ENCODE measurements around the gene ACOD1.
A peak's percentile ranks its signal among the peaks of the same experiment; 100 is the strongest.

Gene ACOD1

GRCh38 chr13:76992548-76993001 is 44.3 kb downstream of the ACOD1 start:
- peak in 1 of 4 experiments; percentile 4 for DNase-seq

DNA sequence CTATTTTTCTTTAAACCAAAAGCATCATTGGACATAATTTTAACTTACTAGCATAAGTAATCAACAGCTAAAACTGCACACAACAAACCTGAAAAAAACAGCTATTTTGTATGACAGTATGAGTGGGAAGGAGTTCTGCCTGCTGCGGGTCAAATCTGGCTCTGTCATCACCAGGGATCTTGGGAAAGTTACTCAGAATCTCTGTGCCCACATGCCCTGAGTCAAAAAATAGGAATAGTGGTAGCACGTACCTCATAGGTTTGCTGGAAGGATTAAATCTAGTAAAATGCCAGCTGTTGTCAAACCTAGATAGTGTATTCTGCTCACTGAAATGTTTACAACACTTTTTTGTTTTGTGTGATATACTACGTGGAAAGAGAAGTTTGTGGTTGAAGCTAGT is 44.7 kb downstream of the ACOD1 start:
- DNase-seq = no peak

- DNase-seq = no peak
These were observed 45.2 kb downstream of the ACOD1 start for GRCh38 chr13:76993473-76993872.

DNA sequence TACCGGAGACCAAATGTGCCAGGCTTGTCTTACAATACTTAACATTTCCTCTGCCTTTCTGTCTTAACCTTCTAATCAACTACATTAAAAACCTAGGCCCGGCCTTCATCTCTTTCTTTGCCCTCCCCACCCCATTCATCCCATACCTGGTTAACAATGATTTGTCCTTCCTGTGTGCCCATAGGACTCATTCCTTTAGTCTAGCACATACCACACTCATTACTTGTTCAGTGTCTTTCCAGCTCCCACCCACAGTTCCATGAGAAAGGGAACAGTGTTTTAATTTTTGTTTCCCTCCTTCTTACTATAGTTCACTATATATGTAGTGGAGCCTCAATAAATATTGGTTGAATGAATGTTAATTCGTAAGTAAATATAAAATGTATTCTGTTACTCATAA is 46.0 kb downstream of the ACOD1 start:
- DNase-seq = no peak

DNA sequence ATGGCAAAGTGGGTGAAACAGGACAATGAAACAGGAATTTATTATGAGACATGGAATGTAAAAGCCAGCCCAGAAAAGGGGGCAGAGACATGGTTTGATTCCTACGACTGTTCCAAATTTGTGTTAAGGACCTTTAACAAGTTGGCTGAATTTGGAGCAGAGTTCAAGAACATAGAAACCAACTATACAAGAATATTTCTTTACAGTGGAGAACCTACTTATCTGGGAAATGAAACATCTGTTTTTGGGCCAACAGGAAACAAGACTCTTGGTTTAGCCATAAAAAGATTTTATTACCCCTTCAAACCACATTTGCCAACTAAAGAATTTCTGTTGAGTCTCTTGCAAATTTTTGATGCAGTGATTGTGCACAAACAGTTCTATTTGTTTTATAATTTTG is 52.2 kb downstream of the ACOD1 start:
- no peak for DNase-seq

DNA sequence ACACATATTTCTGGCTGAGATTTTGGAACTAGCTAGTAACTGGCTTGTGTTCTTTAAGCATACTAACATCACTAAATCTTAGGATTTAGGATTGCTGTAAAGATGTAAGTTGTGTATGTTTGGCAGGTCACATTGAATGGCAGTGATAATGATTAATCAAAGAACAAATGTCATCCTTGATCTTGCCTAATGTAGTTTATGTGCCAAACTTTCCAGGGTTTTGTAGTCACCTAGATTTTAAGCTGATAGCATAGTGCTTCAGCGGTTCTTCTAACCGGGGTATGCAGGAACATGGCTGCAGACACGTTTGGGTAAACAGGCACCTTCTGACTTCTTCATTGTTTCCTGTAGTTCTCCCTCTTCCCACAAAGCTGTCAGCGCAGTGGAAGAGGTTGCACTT is 53.2 kb downstream of the ACOD1 start:
- DNase-seq = no peak

DNA sequence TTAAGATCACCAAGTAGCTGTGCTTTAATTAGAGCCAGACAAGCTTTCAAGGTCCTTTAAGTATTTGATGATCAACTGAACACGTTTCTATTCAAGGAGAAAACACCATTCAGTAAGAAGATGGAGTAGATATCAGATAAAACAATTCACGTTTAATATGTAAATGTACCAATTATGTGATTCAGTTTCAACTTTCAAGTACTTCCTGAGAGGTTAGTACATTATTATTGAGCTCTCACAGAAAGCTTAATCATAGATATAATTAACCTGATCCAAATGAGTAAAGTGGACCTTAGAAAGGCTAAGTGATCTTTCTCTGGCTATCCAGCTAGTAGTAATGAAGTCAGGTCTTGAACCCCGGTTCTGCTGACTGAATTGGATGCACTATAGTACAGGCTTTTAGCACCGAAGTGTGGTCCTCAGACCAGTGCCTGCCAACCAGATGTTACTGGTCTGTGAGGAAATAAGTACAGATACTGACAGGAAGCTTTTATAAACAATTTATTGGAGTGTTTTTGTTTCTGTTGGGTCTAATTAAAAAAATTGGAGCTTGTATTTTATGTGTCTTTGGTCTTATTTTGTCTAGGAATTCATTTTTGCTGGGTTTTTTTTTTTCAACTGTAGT is 53.8 kb downstream of the ACOD1 start:
- no peak for DNase-seq

- no peak for DNase-seq
These were observed 54.4 kb downstream of the ACOD1 start for GRCh38 chr13:77002590-77003190.
